ENCODE results near the gene ACTL6B. TPM values are rescaled to one million over a fixed set of nuclear protein-coding genes. Genes with fewer than 3 reads are reported as not detected.

ACTL6B gene
- polyA plus RNA-seq, 2 of the 4 experiments (the other 2 are of a cell fraction): not detected

GRCh38 chr7:100680576-100681271, 24.5 kb upstream of the ACTL6B start (continued):
- TF ChIP-seq REST (IDR thresholded peaks at IDR 0.05): no peak

GRCh38 chr7:100679927-100680575, 23.8 kb upstream of the ACTL6B start:
- Histone ChIP-seq H3K4me2 (no peak overlapping the region), H3K9me3 (no peaks in the 10 kb centered on the region), H3K27ac (peak overlapping the region in 1 of 2 experiments; percentile 44; a peak in 2 of 6 replicates), H3K4me3 (no peak overlapping the region), H3K4me1 (peaks cover 35% of the 10 kb centered on the region)
- no peak for FAIRE-seq
- peak; percentile 11 to 29; a peak in 3 of 6 replicates for ATAC-seq
- TF ChIP-seq PHF8 (IDR thresholded peaks at IDR 0.05; ENCODE audit: borderline replicate concordance, low read depth) (no peak), HES2 (IDR thresholded peaks at IDR 0.05) (no peak), FOSL2 (IDR thresholded peaks at IDR 0.05) (no peak), FOSL2 (CRISPR knock-in tag; IDR thresholded peaks at IDR 0.05) (no peak), ESRRA (IDR thresholded peaks at IDR 0.05; ENCODE audit: borderline replicate concordance, low read length) (no peak), HOXB13 (CRISPR knock-in tag; IDR thresholded peaks at IDR 0.05; ENCODE audit: low read depth) (no peak), RCOR1 (IDR thresholded peaks at IDR 0.05; ENCODE audit: low read depth, low read length) (no peak), JUN (IDR thresholded peaks at IDR 0.05) (no peak), RFX5 (IDR thresholded peaks at IDR 0.05) (no peak), KDM5A (IDR thresholded peaks at IDR 0.05) (no peak), BCL3 (IDR thresholded peaks at IDR 0.05) (no peak), TP53 (CRISPR knock-in tag; IDR thresholded peaks at IDR 0.05) (no peak), ATOH8 (CRISPR knock-in tag; IDR thresholded peaks at IDR 0.05; ENCODE audit: low read depth) (no peak)
- WGBS (ENCODE audit: missing lambda C conversion rate): 77% methylated on average over 13 of the region's 13 CpGs
- ChIA-PET POLR2A (interaction anchor here (0.7 to 1.1 kb wide), 3 partner anchors 12 to 68 kb away, joined by 3 to 6 read pairs (median 5); partner anchors contain the start of genes MOSPD3 and POP7), CTCF (interaction anchor here (1.0 to 6.4 kb wide), 8 partner anchors 10 to 91 kb away, joined by 3 to 33 read pairs (median 5); partner anchors contain the start of genes MOSPD3 and POP7)
- DNase-seq (ENCODE audit: low read depth in 1 of 2, low spot score in 1 of 2): peak in 1 of 2 experiments; percentile 49
